ENCODE results near the gene TRPM8. TPM values are rescaled to one million over a fixed set of nuclear protein-coding genes. Genes with fewer than 3 reads are reported as not detected.

Gene TRPM8
- total and polyA plus RNA-seq, 2 of the 8 experiments (the other 6 are each of a cell fraction or from before 2014, with no cell fraction given): 0.18 to 0.54 TPM

DNA sequence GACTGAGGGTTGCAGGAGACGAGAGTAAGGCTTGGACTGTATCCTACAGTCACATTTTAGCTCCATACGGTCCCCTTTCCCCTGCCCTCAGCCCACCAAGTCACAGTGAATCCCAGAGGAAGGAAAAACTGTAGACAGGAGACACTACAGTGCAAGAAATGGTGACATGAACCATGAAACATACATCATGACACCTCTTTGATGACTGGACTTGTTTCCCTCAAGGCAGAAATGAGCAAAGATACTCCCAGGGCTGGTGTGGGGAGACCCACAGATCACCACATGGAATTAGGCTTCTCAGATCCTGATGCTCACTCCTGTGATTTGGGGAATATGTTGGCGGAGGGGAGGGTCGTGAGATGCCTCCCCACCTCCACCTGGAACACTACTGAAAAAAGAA is 85.1 kb downstream of the TRPM8 start:
- H2BK120ac ChIP-seq (replicated peaks; ENCODE audit: low read depth, low read length): no peak overlapping the region
- H3K56ac ChIP-seq (replicated peaks; ENCODE audit: insufficient read length, low read depth, low read length): no peak overlapping the region
- DNase-seq (ENCODE audit: low read depth in 1 of 2, low spot score in 2 of 2) (peak in 1 of 2 experiments; percentile 19), FAIRE-seq (no peak)
- no peaks in the 10 kb centered on the region for H3K23me2 ChIP-seq (ENCODE audit: low read depth, low read length)
- H3K9ac ChIP-seq (replicated peaks in 1 of 4; ENCODE audit: extremely low read depth in 1 of 4, low read depth in 3 of 4, low read length in 3 of 4): no peak overlapping the region
- no peak overlapping the region for H2BK20ac ChIP-seq (ENCODE audit: low read length)
- no peak overlapping the region for H4K5ac ChIP-seq (ENCODE audit: insufficient read length, low read depth, low read length)
- H3K79me1 ChIP-seq (ENCODE audit: low read depth, low read length): no peaks in the 10 kb centered on the region
- CTCF ChIA-PET (ENCODE audit: partially characterized antibody): no interaction called here
- WGBS, 2 experiments (ENCODE audit: extremely low coverage in 1 of 2, insufficient coverage in 1 of 2, insufficient read length in 1 of 2, insufficient replicate concordance in 2 of 2, low coverage in 1 of 2, low lambda C conversion rate in 2 of 2, missing lambda C conversion rate in 1 of 2): 97% methylated on average over 4 of the region's 4 CpGs; no CpG with 5 or more reads in 1 of the 2 experiments
- no peak overlapping the region for H3K4me2 ChIP-seq (ENCODE audit: insufficient read depth in 1 of 2, low read depth in 2 of 2, low read length in 2 of 2)
- H3K36me3 ChIP-seq (ENCODE audit: control insufficient read depth in 2 of 4, insufficient read depth in 4 of 4, low read length in 3 of 4): no peaks in the 10 kb centered on the region
- no peaks in the 10 kb centered on the region for H3K79me2 ChIP-seq (ENCODE audit: control insufficient read depth in 1 of 2, insufficient read depth in 2 of 2, low read length in 2 of 2)
- no peak overlapping the region for H3K27ac ChIP-seq (ENCODE audit: low read depth, low read length)
- no peaks in the 10 kb centered on the region for H4K20me1 ChIP-seq (replicated peaks in 1 of 2; ENCODE audit: control insufficient read depth in 1 of 2, insufficient read depth in 2 of 2, low read length in 2 of 2)
- no peak overlapping the region for H3K18ac ChIP-seq (ENCODE audit: extremely low read depth, low read length)
- no peak overlapping the region for H2AFZ ChIP-seq (ENCODE audit: low read length)
- H2AK5ac ChIP-seq (ENCODE audit: low read depth, low read length): no peak overlapping the region
- H2BK12ac ChIP-seq (ENCODE audit: low read depth, low read length): no peak overlapping the region
- no peaks in the 10 kb centered on the region for H3K27me3 ChIP-seq (replicated peaks in 1 of 4; ENCODE audit: control insufficient read depth in 3 of 4, extremely low read depth in 1 of 4, insufficient read depth in 3 of 4, low read length in 3 of 4)
- H3K14ac ChIP-seq (ENCODE audit: insufficient read length): no peak overlapping the region
- no peak overlapping the region for H3K4me3 ChIP-seq (ENCODE audit: extremely low read depth in 1 of 4, insufficient read depth in 2 of 4, low read depth in 3 of 4, low read length in 4 of 4)
- no peak overlapping the region for H4K91ac ChIP-seq (replicated peaks; ENCODE audit: insufficient read length, low read length)
- H2BK15ac ChIP-seq (ENCODE audit: low read length): no peak overlapping the region
- no peak overlapping the region for H2BK5ac ChIP-seq (ENCODE audit: low read depth, low read length)
- H3K23ac ChIP-seq (ENCODE audit: insufficient read length): no peak overlapping the region
- H3K4me1 ChIP-seq (replicated peaks in 1 of 4; ENCODE audit: control insufficient read depth in 3 of 4, insufficient read depth in 4 of 4, low read length in 3 of 4): peaks cover 0 to 8% (median under 1%) of the 10 kb centered on the region in 4 experiments; a peak in 5 of 7 replicates
- no peaks in the 10 kb centered on the region for H3K9me3 ChIP-seq (ENCODE audit: insufficient read depth in 2 of 2, low read depth in 1 of 2, low read length in 1 of 2)
- POLR2A ChIA-PET (ENCODE audit: partially characterized antibody): no interaction called here
- H4K8ac ChIP-seq (ENCODE audit: extremely low read depth, insufficient read depth, low read length): no peak overlapping the region
- no peak overlapping the region for H3K4ac ChIP-seq (replicated peaks; ENCODE audit: insufficient read length, low read depth, low read length)
- TF ChIP-seq BACH1 (IDR thresholded peaks at IDR 0.05; ENCODE audit: low read length): no peak
- TF ChIP-seq POLR2A (IDR thresholded peaks at IDR 0.05; ENCODE audit: control extremely low read depth in 1 of 2, low read depth in 2 of 2, low read length in 2 of 2): no peak
- no peak for TF ChIP-seq POLR2AphosphoS5 (IDR thresholded peaks at IDR 0.05; ENCODE audit: low read depth, low read length)
- TF ChIP-seq YY1 (IDR thresholded peaks at IDR 0.05; ENCODE audit: low read depth, low read length): no peak
- TF ChIP-seq SUZ12 (IDR thresholded peaks at IDR 0.05; ENCODE audit: low read length): no peak
- TF ChIP-seq, protein P1, sequence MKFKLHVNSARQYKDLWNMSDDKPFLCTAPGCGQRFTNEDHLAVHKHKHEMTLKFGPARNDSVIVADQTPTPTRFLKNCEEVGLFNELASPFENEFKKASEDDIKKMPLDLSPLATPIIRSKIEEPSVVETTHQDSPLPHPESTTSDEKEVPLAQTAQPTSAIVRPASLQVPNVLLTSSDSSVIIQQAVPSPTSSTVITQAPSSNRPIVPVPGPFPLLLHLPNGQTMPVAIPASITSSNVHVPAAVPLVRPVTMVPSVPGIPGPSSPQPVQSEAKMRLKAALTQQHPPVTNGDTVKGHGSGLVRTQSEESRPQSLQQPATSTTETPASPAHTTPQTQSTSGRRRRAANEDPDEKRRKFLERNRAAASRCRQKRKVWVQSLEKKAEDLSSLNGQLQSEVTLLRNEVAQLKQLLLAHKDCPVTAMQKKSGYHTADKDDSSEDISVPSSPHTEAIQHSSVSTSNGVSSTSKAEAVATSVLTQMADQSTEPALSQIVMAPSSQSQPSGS (IDR thresholded peaks at IDR 0.05; ENCODE audit: low read length): no peak
- TF ChIP-seq GTF2F1 (IDR thresholded peaks at IDR 0.05; ENCODE audit: borderline replicate concordance, low read depth, low read length): no peak
- TF ChIP-seq SP1 (IDR thresholded peaks at IDR 0.05; ENCODE audit: low read depth, low read length): no peak
- no peak for TF ChIP-seq CTBP2 (IDR thresholded peaks at IDR 0.05; ENCODE audit: borderline replicate concordance, insufficient read depth, insufficient read length, low read length)
- TF ChIP-seq RBBP5 (IDR thresholded peaks at IDR 0.05; ENCODE audit: borderline replicate concordance, low read depth, low read length): no peak
- TF ChIP-seq, protein P2, sequence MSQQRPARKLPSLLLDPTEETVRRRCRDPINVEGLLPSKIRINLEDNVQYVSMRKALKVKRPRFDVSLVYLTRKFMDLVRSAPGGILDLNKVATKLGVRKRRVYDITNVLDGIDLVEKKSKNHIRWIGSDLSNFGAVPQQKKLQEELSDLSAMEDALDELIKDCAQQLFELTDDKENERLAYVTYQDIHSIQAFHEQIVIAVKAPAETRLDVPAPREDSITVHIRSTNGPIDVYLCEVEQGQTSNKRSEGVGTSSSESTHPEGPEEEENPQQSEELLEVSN (IDR thresholded peaks at IDR 0.05): no peak
- no peak for TF ChIP-seq FOSL1 (IDR thresholded peaks at IDR 0.05; ENCODE audit: insufficient read depth, low read depth, low read length)
